PC-9 (cell line): Measurements from ENCODE around the gene ZCCHC18.

Experiments used
- EZH2 ChIP-seq: fragments of 200-600 bp; sonication (generic); IDR thresholded peaks from 2 replicates; pipeline ENCODE4 v1.8.0; 2017; ENCODE audit warnings: antibody characterized with exemption, low read depth
- TF ChIP-seq, protein P1 (sequence below): fragments of 200-600 bp; sonication (generic); conservative IDR thresholded peaks from 2 replicates; pipeline ENCODE4 v1.6.1; 2017; ENCODE audit warnings: mixed run types, antibody characterized with exemption, mild to moderate bottlenecking, moderate library complexity

DNA sequence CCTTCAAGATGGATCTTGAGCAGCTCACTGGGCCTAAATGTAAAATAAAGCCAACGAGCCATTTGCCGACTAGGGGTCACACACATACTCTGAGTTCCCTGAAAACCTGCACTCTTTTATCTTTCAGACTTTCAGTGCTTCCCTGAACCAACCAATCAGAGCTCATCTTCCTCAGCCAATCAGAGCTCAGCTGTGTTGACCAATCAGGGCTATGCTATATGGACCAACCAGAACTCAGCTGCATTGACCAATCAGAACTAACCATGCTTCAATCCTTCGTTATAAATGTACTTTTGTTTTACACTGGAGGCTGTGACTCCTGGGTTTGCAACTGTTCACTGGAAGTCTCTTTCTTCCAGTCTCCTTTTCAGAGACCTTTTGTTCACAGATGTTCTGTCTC, 25.2 kb downstream of the ZCCHC18 start:
- TF ChIP-seq EZH2: no peak
- TF ChIP-seq, protein P1, sequence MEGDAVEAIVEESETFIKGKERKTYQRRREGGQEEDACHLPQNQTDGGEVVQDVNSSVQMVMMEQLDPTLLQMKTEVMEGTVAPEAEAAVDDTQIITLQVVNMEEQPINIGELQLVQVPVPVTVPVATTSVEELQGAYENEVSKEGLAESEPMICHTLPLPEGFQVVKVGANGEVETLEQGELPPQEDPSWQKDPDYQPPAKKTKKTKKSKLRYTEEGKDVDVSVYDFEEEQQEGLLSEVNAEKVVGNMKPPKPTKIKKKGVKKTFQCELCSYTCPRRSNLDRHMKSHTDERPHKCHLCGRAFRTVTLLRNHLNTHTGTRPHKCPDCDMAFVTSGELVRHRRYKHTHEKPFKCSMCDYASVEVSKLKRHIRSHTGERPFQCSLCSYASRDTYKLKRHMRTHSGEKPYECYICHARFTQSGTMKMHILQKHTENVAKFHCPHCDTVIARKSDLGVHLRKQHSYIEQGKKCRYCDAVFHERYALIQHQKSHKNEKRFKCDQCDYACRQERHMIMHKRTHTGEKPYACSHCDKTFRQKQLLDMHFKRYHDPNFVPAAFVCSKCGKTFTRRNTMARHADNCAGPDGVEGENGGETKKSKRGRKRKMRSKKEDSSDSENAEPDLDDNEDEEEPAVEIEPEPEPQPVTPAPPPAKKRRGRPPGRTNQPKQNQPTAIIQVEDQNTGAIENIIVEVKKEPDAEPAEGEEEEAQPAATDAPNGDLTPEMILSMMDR: no peak
